IMR-90 (cell line): ENCODE data around the gene RPLP1. TPM values are rescaled to one million over a fixed set of nuclear protein-coding genes. Genes with fewer than 3 reads are reported as not detected.

Experiments used
- ATAC-seq: fragments of 200-7000 bp; cut with Tn5 transposase; 2 replicates; pipeline ENCODE4 v1.9.1; 2020; ENCODE audit warnings: low read depth, mild to moderate bottlenecking, moderate library complexity
- BruUV-seq: library from RNA; stranded (reverse); fragments of 400-500 nt; replicated peaks from 2 replicates; lab custom pipeline; 2021; lab: Mats Ljungman, UMichigan
- CTCF ChIA-PET: fragments of 300-600 bp; formaldehyde crosslinking; extraction: SDS; loops from one replicate; lab custom pipeline; 2021; ENCODE audit warnings: antibody characterized with exemption; lab: Yijun Ruan, JAX
- POLR2A ChIA-PET: fragments of 300-600 bp; sonication (Branson Sonifier 250); formaldehyde crosslinking; loops from one replicate; lab custom pipeline; 2022; ENCODE audit warnings: antibody characterized with exemption; ENCODE audit not compliant: unreplicated experiment; lab: Charles Lee
- DNase-seq: peaks from one replicate; pipeline ENCODE4 v3.0.0; 2013
- H2AFZ ChIP-seq: replicated peaks from 2 replicates; pipeline ENCODE3; 2013; ENCODE audit warnings: low read length, mild to moderate bottlenecking; ENCODE audit not compliant: poor library complexity
- H2AK5ac ChIP-seq: 2 replicates; pipeline ENCODE4 v1.6.1; 2013; ENCODE audit warnings: low read depth, low read length, inconsistent platforms
- H2AK9ac ChIP-seq: replicated peaks from 2 replicates; pipeline ENCODE3; 2013; ENCODE audit warnings: mild to moderate bottlenecking, low read depth, low read length, moderate library complexity; ENCODE audit not compliant: poor library complexity
- H2BK120ac ChIP-seq: 2 replicates; pipeline ENCODE4 v1.6.1; 2013; ENCODE audit warnings: low read depth, low read length, inconsistent platforms
- H2BK15ac ChIP-seq: 3 replicates; pipeline ENCODE4 v1.6.1; 2013; ENCODE audit warnings: low read depth, low read length, inconsistent platforms
- H2BK20ac ChIP-seq: 2 replicates; pipeline ENCODE4 v1.6.1; 2013; ENCODE audit warnings: low read depth, mild to moderate bottlenecking, inconsistent platforms, low read length, moderate library complexity
- H2BK5ac ChIP-seq: 2 replicates; pipeline ENCODE4 v1.6.1; 2013; ENCODE audit warnings: mild to moderate bottlenecking, low read depth, low read length, inconsistent platforms; ENCODE audit not compliant: poor library complexity, severe bottlenecking
- H3K14ac ChIP-seq: replicated peaks from 2 replicates; pipeline ENCODE4 v1.6.1; 2013; ENCODE audit warnings: low read depth, low read length, inconsistent platforms
- H3K18ac ChIP-seq: 2 replicates; pipeline ENCODE4 v1.6.1; 2013; ENCODE audit warnings: low read depth, low read length, control low read depth
- H3K23ac ChIP-seq: 2 replicates; pipeline ENCODE4 v1.6.1; 2013; ENCODE audit warnings: low read depth, low read length, inconsistent platforms
- H3K27ac ChIP-seq: 2 replicates; pipeline ENCODE4 v1.5.1; 2013; ENCODE audit warnings: mild to moderate bottlenecking, control low read depth, low read length; ENCODE audit not compliant: insufficient read depth
- H3K27me3 ChIP-seq: 2 replicates; pipeline ENCODE4 v1.6.1; 2013; ENCODE audit warnings: low read length; ENCODE audit not compliant: control insufficient read depth, insufficient read depth
- H3K36me3 ChIP-seq: 2 replicates; pipeline ENCODE4 v1.6.1; 2013; ENCODE audit warnings: low read length, mixed read lengths; ENCODE audit not compliant: control insufficient read depth, insufficient read depth
- H3K4ac ChIP-seq: 2 replicates; pipeline ENCODE4 v1.6.1; 2013; ENCODE audit warnings: low read depth, low read length, inconsistent platforms
- H3K4me1 ChIP-seq: 2 replicates; pipeline ENCODE4 v1.6.1; 2013; ENCODE audit warnings: low read length, mixed read lengths; ENCODE audit not compliant: control insufficient read depth, insufficient read depth
- H3K4me2 ChIP-seq: 2 replicates; pipeline ENCODE4 v1.6.1; 2013; ENCODE audit warnings: low read depth, mild to moderate bottlenecking, control low read depth, low read length, moderate library complexity
- H3K4me3 ChIP-seq: 2 replicates; pipeline ENCODE4 v1.5.1; 2013; ENCODE audit warnings: low read depth, mild to moderate bottlenecking, control low read depth, low read length, moderate library complexity; ENCODE audit not compliant: insufficient read depth
- H3K56ac ChIP-seq: 2 replicates; pipeline ENCODE4 v1.6.1; 2013; ENCODE audit warnings: low read length, inconsistent platforms; ENCODE audit not compliant: insufficient read depth; ENCODE audit errors: extremely low read depth
- H3K79me1 ChIP-seq, 2 experiments: 2 replicates each; pipeline ENCODE4 v1.6.1; 2013; ENCODE audit warnings: low read length in 2 of 2, inconsistent platforms in 1 of 2, low read depth in 1 of 2
- H3K9ac ChIP-seq: 2 replicates; pipeline ENCODE4 v1.6.1; 2013; ENCODE audit warnings: low read depth, low read length, control low read depth
- H3K9me1 ChIP-seq: 2 replicates; pipeline ENCODE4 v1.6.1; 2013; ENCODE audit warnings: low read length, inconsistent platforms; ENCODE audit not compliant: insufficient read depth
- H3K9me3 ChIP-seq: 2 replicates; pipeline ENCODE4 v1.6.1; 2013; ENCODE audit warnings: low read length; ENCODE audit not compliant: control insufficient read depth, insufficient read depth
- H4K20me1 ChIP-seq: 2 replicates; pipeline ENCODE4 v1.6.1; 2013; ENCODE audit warnings: low read length, inconsistent platforms; ENCODE audit not compliant: insufficient read depth
- H4K5ac ChIP-seq: 2 replicates; pipeline ENCODE4 v1.6.1; 2013; ENCODE audit warnings: mild to moderate bottlenecking, low read depth, low read length, control low read depth
- H4K8ac ChIP-seq, 2 experiments: 2 replicates each; pipeline ENCODE4 v1.6.1; 2013; ENCODE audit warnings: low read depth in 2 of 2, low read length in 2 of 2, control low read depth in 1 of 2, inconsistent platforms in 1 of 2
- H4K91ac ChIP-seq: 2 replicates; pipeline ENCODE4 v1.6.1; 2013; ENCODE audit warnings: low read depth, low read length, inconsistent platforms; ENCODE audit not compliant: insufficient read depth
- BHLHE40 ChIP-seq: fragments of 150-350 bp; IDR thresholded peaks from 2 replicates; pipeline ENCODE4 v1.6.1; 2016; ENCODE audit warnings: mild to moderate bottlenecking, low read depth, low read length
- CEBPB ChIP-seq: IDR thresholded peaks from 2 replicates; pipeline ENCODE4 v1.6.1; 2012; ENCODE audit warnings: low read depth, low read length, improper control_type of control experiment
- CHD1 ChIP-seq: IDR thresholded peaks from 2 replicates; pipeline ENCODE4 v1.6.1; 2012; ENCODE audit warnings: low read depth, low read length, improper control_type of control experiment
- ELK1 ChIP-seq: fragments of 150-350 bp; IDR thresholded peaks from 2 replicates; pipeline ENCODE4 v1.6.1; 2016; ENCODE audit warnings: low read depth, mild to moderate bottlenecking, low read length, moderate library complexity, borderline replicate concordance
- FOS ChIP-seq: fragments of 150-350 bp; IDR thresholded peaks from 2 replicates; pipeline ENCODE4 v1.6.1; 2016; ENCODE audit warnings: low read depth, low read length
- MAFK ChIP-seq: IDR thresholded peaks from 2 replicates; pipeline ENCODE4 v1.6.1; 2012; ENCODE audit warnings: low read depth, low read length, improper control_type of control experiment
- MAZ ChIP-seq: IDR thresholded peaks from 2 replicates; pipeline ENCODE4 v1.6.1; 2012; ENCODE audit warnings: low read depth, mild to moderate bottlenecking, low read length, improper control_type of control experiment, moderate library complexity, borderline replicate concordance
- MXI1 ChIP-seq: IDR thresholded peaks from 2 replicates; pipeline ENCODE4 v1.6.1; 2012; ENCODE audit warnings: low read depth, mild to moderate bottlenecking, low read length, moderate library complexity, borderline replicate concordance
- NFE2L2 ChIP-seq: fragments of 150-350 bp; IDR thresholded peaks from 2 replicates; pipeline ENCODE4 v1.6.1; 2016; ENCODE audit warnings: low read depth, mild to moderate bottlenecking, low read length
- POLR2A ChIP-seq: IDR thresholded peaks from 2 replicates; pipeline ENCODE4 v1.6.1; 2012; ENCODE audit warnings: mild to moderate bottlenecking, low read depth, low read length
- RAD21 ChIP-seq: IDR thresholded peaks from 2 replicates; pipeline ENCODE4 v1.6.1; 2012; ENCODE audit warnings: low read length, improper control_type of control experiment
- RCOR1 ChIP-seq: IDR thresholded peaks from 2 replicates; pipeline ENCODE4 v1.6.1; 2012; ENCODE audit warnings: mild to moderate bottlenecking, low read length, improper control_type of control experiment; ENCODE audit not compliant: insufficient replicate concordance
- RFX5 ChIP-seq: IDR thresholded peaks from 2 replicates; pipeline ENCODE4 v1.8.0; 2012; ENCODE audit warnings: low read depth, mild to moderate bottlenecking, low read length, moderate library complexity
- SMC3 ChIP-seq: fragments of 150-350 bp; IDR thresholded peaks from 2 replicates; pipeline ENCODE4 v1.6.1; 2016; ENCODE audit warnings: low read depth, mild to moderate bottlenecking, antibody characterized with exemption, low read length, moderate library complexity
- WGBS, 2 experiments: methylation state at CpG; one replicate each; pipeline versions ENCODE4 v1.1.5 to v1.1.7; 2013; ENCODE audit warnings: missing lambda C conversion rate in 2 of 2; ENCODE audit not compliant: insufficient read length in 1 of 2; ENCODE audit errors: extremely low coverage in 2 of 2; 5-methylcytosine and 5-hydroxymethylcytosine counted together
- dilution Hi-C: fragments of 300-500 bp; cut with HindIII; formaldehyde crosslinking; loops from one replicate; pipeline ENCODE4 v1.14.3; 2018; ENCODE audit warnings: low sequenced_read_pairs; ENCODE audit not compliant: unreplicated experiment
- in situ Hi-C: fragments of 300-500 bp; cut with MboI; formaldehyde crosslinking; loops from 3 replicates; pipeline ENCODE4 v1.14.3; 2019; ENCODE audit warnings: low sequenced_read_pairs, inconsistent platforms, mixed read lengths
- intact Hi-C: fragments of 100-400 bp; cut with micrococcal nuclease; formaldehyde crosslinking; loops from 2 replicates; pipeline ENCODE4 v1.10.0; 2022
- polyA plus RNA-seq, 3 experiments: library from polyadenylated mRNA; depleted of rRNA; stranded (reverse); fragments of >200 nt; gene quantifications; 2 replicates each; pipeline ENCODE4 v1.2.3, GENCODE V29; 2012; ENCODE audit warnings: low replicate concordance in 1 of 3
- total RNA-seq: library from RNA; depleted of rRNA; stranded (reverse); fragments of >200 nt; gene quantifications from 2 replicates; pipeline ENCODE4 v1.2.3, GENCODE V29; 2012
- TF ChIP-seq, protein P1 (sequence below): fragments of 150-350 bp; IDR thresholded peaks from 2 replicates; pipeline ENCODE4 v1.6.1; 2017; ENCODE audit warnings: mild to moderate bottlenecking, antibody characterized with exemption, low read length, low read depth
- TF ChIP-seq, protein P2 (sequence below): conservative IDR thresholded peaks from 2 replicates; pipeline ENCODE4 v1.5.1; 2012; ENCODE audit warnings: mild to moderate bottlenecking, low read depth, low read length, improper control_type of control experiment

RPLP1 gene
- total and polyA plus RNA-seq, 2 of the 4 experiments (the other 2 are of a cell fraction): 97.0 to 1,440 TPM

DNA sequence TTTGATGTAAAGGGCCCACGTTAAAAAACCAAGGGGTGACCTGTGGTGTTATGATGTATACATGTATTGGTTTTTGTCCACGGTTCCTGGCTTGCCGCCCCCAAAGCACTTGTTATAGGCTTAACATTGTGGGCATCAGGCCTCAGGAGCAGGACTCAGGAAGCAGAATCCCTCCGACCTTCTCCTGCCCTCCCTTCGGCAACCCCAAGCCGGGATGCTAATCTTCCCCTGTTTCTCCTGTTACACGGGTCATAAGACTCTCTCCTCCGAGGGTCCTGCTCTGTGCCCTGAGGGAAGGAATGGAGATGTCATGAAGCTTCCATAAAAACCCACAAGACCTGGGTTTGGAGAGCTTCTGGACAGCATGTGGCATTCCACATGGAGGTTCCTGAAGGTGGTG, 48.8 kb downstream of the RPLP1 start:
- DNase-seq (no peak), ATAC-seq (no peak)
- BruUV-seq: no TSS peak
- H3K36me3 ChIP-seq: no peaks in the 10 kb centered on the region
- no peak for TF ChIP-seq SMC3
- no peak for TF ChIP-seq CEBPB
- TF ChIP-seq FOS: no peak
- TF ChIP-seq ELK1: no peak
- no peak for TF ChIP-seq RFX5
- no peak for TF ChIP-seq RAD21
- TF ChIP-seq, protein P1, sequence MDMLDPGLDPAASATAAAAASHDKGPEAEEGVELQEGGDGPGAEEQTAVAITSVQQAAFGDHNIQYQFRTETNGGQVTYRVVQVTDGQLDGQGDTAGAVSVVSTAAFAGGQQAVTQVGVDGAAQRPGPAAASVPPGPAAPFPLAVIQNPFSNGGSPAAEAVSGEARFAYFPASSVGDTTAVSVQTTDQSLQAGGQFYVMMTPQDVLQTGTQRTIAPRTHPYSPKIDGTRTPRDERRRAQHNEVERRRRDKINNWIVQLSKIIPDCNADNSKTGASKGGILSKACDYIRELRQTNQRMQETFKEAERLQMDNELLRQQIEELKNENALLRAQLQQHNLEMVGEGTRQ: no peak
- TF ChIP-seq BHLHE40: no peak
- no peak for TF ChIP-seq POLR2A
- no peak for TF ChIP-seq MAFK
- TF ChIP-seq RCOR1: no peak
- TF ChIP-seq CHD1: no peak
- TF ChIP-seq NFE2L2: no peak
- no peak for TF ChIP-seq MAZ
- TF ChIP-seq MXI1: no peak
- TF ChIP-seq, protein P2, sequence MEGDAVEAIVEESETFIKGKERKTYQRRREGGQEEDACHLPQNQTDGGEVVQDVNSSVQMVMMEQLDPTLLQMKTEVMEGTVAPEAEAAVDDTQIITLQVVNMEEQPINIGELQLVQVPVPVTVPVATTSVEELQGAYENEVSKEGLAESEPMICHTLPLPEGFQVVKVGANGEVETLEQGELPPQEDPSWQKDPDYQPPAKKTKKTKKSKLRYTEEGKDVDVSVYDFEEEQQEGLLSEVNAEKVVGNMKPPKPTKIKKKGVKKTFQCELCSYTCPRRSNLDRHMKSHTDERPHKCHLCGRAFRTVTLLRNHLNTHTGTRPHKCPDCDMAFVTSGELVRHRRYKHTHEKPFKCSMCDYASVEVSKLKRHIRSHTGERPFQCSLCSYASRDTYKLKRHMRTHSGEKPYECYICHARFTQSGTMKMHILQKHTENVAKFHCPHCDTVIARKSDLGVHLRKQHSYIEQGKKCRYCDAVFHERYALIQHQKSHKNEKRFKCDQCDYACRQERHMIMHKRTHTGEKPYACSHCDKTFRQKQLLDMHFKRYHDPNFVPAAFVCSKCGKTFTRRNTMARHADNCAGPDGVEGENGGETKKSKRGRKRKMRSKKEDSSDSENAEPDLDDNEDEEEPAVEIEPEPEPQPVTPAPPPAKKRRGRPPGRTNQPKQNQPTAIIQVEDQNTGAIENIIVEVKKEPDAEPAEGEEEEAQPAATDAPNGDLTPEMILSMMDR: no peak
- no peak overlapping the region for H4K8ac ChIP-seq
- no peak overlapping the region for H2AK9ac ChIP-seq
- dilution Hi-C loops: no loop called here
- no peak overlapping the region for H3K27ac ChIP-seq
- H2BK120ac ChIP-seq: no peak overlapping the region
- ChIA-PET CTCF (no interaction called here), POLR2A (no interaction called here)
- H2BK20ac ChIP-seq: no peak overlapping the region
- H3K18ac ChIP-seq: no peak overlapping the region
- no peaks in the 10 kb centered on the region for H4K20me1 ChIP-seq
- no peak overlapping the region for H3K56ac ChIP-seq
- in situ Hi-C loops: no loop called here
- H3K9ac ChIP-seq: no peak overlapping the region
- no peak overlapping the region for H3K23ac ChIP-seq
- H2BK5ac ChIP-seq: no peak overlapping the region
- no peak overlapping the region for H3K4me2 ChIP-seq
- no peaks in the 10 kb centered on the region for H3K9me1 ChIP-seq
- intact Hi-C loops: no loop called here
- H3K4ac ChIP-seq: no peak overlapping the region
- no peak overlapping the region for H3K14ac ChIP-seq
- H2AFZ ChIP-seq: no peak overlapping the region
- no peaks in the 10 kb centered on the region for H3K4me1 ChIP-seq
- H2AK5ac ChIP-seq: no peak overlapping the region
- H3K9me3 ChIP-seq: no peaks in the 10 kb centered on the region
- no peak overlapping the region for H4K5ac ChIP-seq
- H3K4me3 ChIP-seq: no peak overlapping the region
- H2BK15ac ChIP-seq: no peak overlapping the region
- no peaks in the 10 kb centered on the region for H3K79me1 ChIP-seq
- peaks cover 55% of the 10 kb centered on the region for H3K27me3 ChIP-seq
- H4K91ac ChIP-seq: no peak overlapping the region
- WGBS, 2 experiments: no CpG with 5 or more reads among the region's 8 CpGs
